SK-N-SH (cell line): ENCODE data around the gene MAP3K7CL. TPM values are rescaled to one million over a fixed set of nuclear protein-coding genes. Genes with fewer than 3 reads are reported as not detected.

Source experiments
- CTCF ChIA-PET: fragments of 300-600, 350-600 bp; formaldehyde crosslinking; extraction: SDS; loops from one replicate; lab custom pipeline; 2021; lab: Yijun Ruan, JAX
- POLR2A ChIA-PET: fragments of 350-600 bp; sonication (Branson Sonifier 250); formaldehyde crosslinking; extraction: SDS; loops from one replicate; lab custom pipeline; 2020; ENCODE audit warnings: antibody characterized with exemption, inconsistent platforms; lab: Yijun Ruan, JAX
- DNase-seq: peaks from one replicate; pipeline ENCODE4 v3.0.0; 2012
- H2AFZ ChIP-seq: fragments of 200-600 bp; sonication (generic); 2 replicates; pipeline ENCODE4 v1.8.1; 2016; ENCODE audit warnings: antibody characterized with exemption, mild to moderate bottlenecking, low read depth
- H3F3A ChIP-seq: fragments of 200-600 bp; sonication (generic); replicated peaks from 2 replicates; pipeline ENCODE3; 2016; ENCODE audit warnings: antibody characterized with exemption, mild to moderate bottlenecking; ENCODE audit not compliant: insufficient read depth
- H3K27ac ChIP-seq, 2 experiments: fragments of 200-500 bp in 1 of 2; fragments of 200-600 bp in 1 of 2; sonication (Bioruptor generic) in 1 of 2; sonication (generic), shearing (Covaris generic) in 1 of 2; 2 replicates each; pipeline versions ENCODE4 v1.5.1 to v1.6.1; 2014 to 2016; ENCODE audit warnings: low read depth in 2 of 2, inconsistent platforms in 1 of 2, low read length in 1 of 2, mild to moderate bottlenecking in 1 of 2, mixed read lengths in 1 of 2
- H3K27me3 ChIP-seq: fragments of 200-600 bp; sonication (generic), shearing (Covaris generic); 2 replicates; pipeline ENCODE4 v1.6.1; 2016; ENCODE audit warnings: mixed run types; ENCODE audit not compliant: insufficient read depth
- H3K36me3 ChIP-seq, 2 experiments: fragments of 200-500 bp in 1 of 2; fragments of 200-600 bp in 1 of 2; sonication (Bioruptor generic) in 1 of 2; sonication (generic) in 1 of 2; replicated peaks in 1 of 2; 2 replicates each; pipeline versions ENCODE3 to v1.5.1; 2014 to 2016; ENCODE audit warnings: low read length in 1 of 2, mild to moderate bottlenecking in 1 of 2; ENCODE audit not compliant: insufficient read depth in 2 of 2, control insufficient read depth in 1 of 2
- H3K4me1 ChIP-seq, 2 experiments: fragments of 200-500 bp in 1 of 2; fragments of 200-600 bp in 1 of 2; sonication (Bioruptor generic) in 1 of 2; sonication (generic), shearing (Covaris generic) in 1 of 2; 2 replicates each; pipeline versions ENCODE4 v1.5.1 to v1.6.1; 2014 to 2016; ENCODE audit warnings: low read depth in 1 of 2, low read length in 1 of 2, mixed run types in 1 of 2; ENCODE audit not compliant: insufficient read depth in 2 of 2, control insufficient read depth in 1 of 2
- H3K4me2 ChIP-seq: fragments of 200-600 bp; sonication (generic), shearing (Covaris generic); 2 replicates; pipeline ENCODE4 v1.6.1; 2017; ENCODE audit warnings: mixed run types
- H3K4me3 ChIP-seq, 2 experiments: fragments of 200-500 bp in 1 of 2; fragments of 200-600 bp in 1 of 2; sonication (Bioruptor generic) in 1 of 2; sonication (generic), shearing (Covaris generic) in 1 of 2; 2 replicates each; pipeline versions ENCODE4 v1.5.1 to v1.8.1; 2014 to 2016; ENCODE audit warnings: low read depth in 2 of 2, inconsistent platforms in 1 of 2, low read length in 1 of 2, mild to moderate bottlenecking in 1 of 2, mixed read lengths in 1 of 2, moderate library complexity in 1 of 2
- H3K79me2 ChIP-seq: fragments of 200-600 bp; sonication (generic); 2 replicates; pipeline ENCODE4 v1.8.1; 2017; ENCODE audit warnings: mild to moderate bottlenecking; ENCODE audit not compliant: insufficient read depth
- H3K9ac ChIP-seq: fragments of 200-600 bp; sonication (generic); 2 replicates; pipeline ENCODE4 v1.6.1; 2017; ENCODE audit warnings: mixed run types
- H3K9me2 ChIP-seq: fragments of 200-600 bp; sonication (generic); 2 replicates; pipeline ENCODE4 v1.6.1; 2017; ENCODE audit warnings: mixed run types
- H3K9me3 ChIP-seq: fragments of 200-600 bp; sonication (generic); 2 replicates; pipeline ENCODE4 v1.6.1; 2017; ENCODE audit warnings: mixed run types, mild to moderate bottlenecking, moderate library complexity
- H4K20me1 ChIP-seq: fragments of 200-600 bp; sonication (generic); 2 replicates; pipeline ENCODE4 v1.6.1; 2017; ENCODE audit warnings: mild to moderate bottlenecking, mixed run types; ENCODE audit not compliant: insufficient read depth
- ELF1 ChIP-seq: IDR thresholded peaks from 2 replicates; pipeline ENCODE4 v1.4.0; 2012
- EP300 ChIP-seq, 2 experiments: IDR thresholded peaks; 2 replicates each; pipeline versions ENCODE4 v1.4.0 to v1.6.1; 2012; ENCODE audit warnings: borderline replicate concordance in 1 of 2, low read depth in 1 of 2, low read length in 1 of 2
- FOXM1 ChIP-seq: IDR thresholded peaks from 2 replicates; pipeline ENCODE4 v1.4.0; 2012; ENCODE audit warnings: low read depth, mild to moderate bottlenecking
- GABPA ChIP-seq: IDR thresholded peaks from 2 replicates; pipeline ENCODE4 v1.4.0; 2012; ENCODE audit warnings: low read depth, mild to moderate bottlenecking
- GATA2 ChIP-seq: sonication (generic); formaldehyde crosslinking; IDR thresholded peaks from 2 replicates; pipeline ENCODE4 v1.5.0; 2020; ENCODE audit warnings: mild to moderate bottlenecking, missing genetic modification reagents
- POLR2AphosphoS5 ChIP-seq: IDR thresholded peaks from 2 replicates; pipeline ENCODE4 v1.6.1; 2012; ENCODE audit warnings: low read depth, low read length
- RCOR1 ChIP-seq: fragments of 150-350 bp; IDR thresholded peaks from 2 replicates; pipeline ENCODE4 v1.6.1; 2017; ENCODE audit warnings: antibody characterized with exemption, low read length
- RFX5 ChIP-seq: IDR thresholded peaks from 2 replicates; pipeline ENCODE4 v1.6.1; 2012; ENCODE audit warnings: mild to moderate bottlenecking, improper control_type of control experiment, low read length
- RXRA ChIP-seq: IDR thresholded peaks from 2 replicates; pipeline ENCODE4 v1.4.0; 2012; ENCODE audit warnings: low read depth, mild to moderate bottlenecking, borderline replicate concordance
- TAF1 ChIP-seq: IDR thresholded peaks from 2 replicates; pipeline ENCODE4 v1.6.1; 2012; ENCODE audit warnings: low read depth, mild to moderate bottlenecking, low read length, moderate library complexity, borderline replicate concordance
- TEAD4 ChIP-seq: IDR thresholded peaks from 2 replicates; pipeline ENCODE4 v1.4.0; 2012; ENCODE audit warnings: mild to moderate bottlenecking, borderline replicate concordance; ENCODE audit not compliant: insufficient read depth
- YY1 ChIP-seq: IDR thresholded peaks from 2 replicates; pipeline ENCODE4 v1.4.0; 2012; ENCODE audit warnings: low read depth, mild to moderate bottlenecking
- WGBS: methylation state at CpG from one replicate; pipeline ENCODE4 v1.1.6; 2017; ENCODE audit warnings: low lambda C conversion rate; 5-methylcytosine and 5-hydroxymethylcytosine counted together
- polyA plus RNA-seq, 3 experiments: library from polyadenylated mRNA; depleted of rRNA; stranded (reverse); fragments of >200 nt; gene quantifications; 2 replicates each; pipeline ENCODE4 v1.2.3, GENCODE V29; 2012
- TF ChIP-seq, protein P1 (sequence below): IDR thresholded peaks from 2 replicates; pipeline ENCODE4; 2012
- TF ChIP-seq, protein P2 (sequence below): fragments of 150-350 bp; IDR thresholded peaks from 2 replicates; pipeline ENCODE4 v1.6.1; 2016; ENCODE audit warnings: mild to moderate bottlenecking, low read depth, low read length
- TF ChIP-seq, protein P3 (sequence below): IDR thresholded peaks from 2 replicates; pipeline ENCODE4 v1.4.0; 2012; ENCODE audit warnings: low read depth, borderline replicate concordance
- TF ChIP-seq, protein P4 (sequence below): IDR thresholded peaks from 2 replicates; pipeline ENCODE4 v1.6.1; 2012; ENCODE audit warnings: mild to moderate bottlenecking, low read depth, low read length, moderate library complexity
- TF ChIP-seq, protein P5 (sequence below): fragments of 200-600 bp; sonication (generic); IDR thresholded peaks from 2 replicates; pipeline ENCODE4 v1.6.1; 2017; ENCODE audit warnings: antibody characterized with exemption, mild to moderate bottlenecking, moderate library complexity

MAP3K7CL gene
- polyA plus RNA-seq, 1 of the 3 experiments (the other 2 are of a cell fraction): 2.3 TPM

DNA sequence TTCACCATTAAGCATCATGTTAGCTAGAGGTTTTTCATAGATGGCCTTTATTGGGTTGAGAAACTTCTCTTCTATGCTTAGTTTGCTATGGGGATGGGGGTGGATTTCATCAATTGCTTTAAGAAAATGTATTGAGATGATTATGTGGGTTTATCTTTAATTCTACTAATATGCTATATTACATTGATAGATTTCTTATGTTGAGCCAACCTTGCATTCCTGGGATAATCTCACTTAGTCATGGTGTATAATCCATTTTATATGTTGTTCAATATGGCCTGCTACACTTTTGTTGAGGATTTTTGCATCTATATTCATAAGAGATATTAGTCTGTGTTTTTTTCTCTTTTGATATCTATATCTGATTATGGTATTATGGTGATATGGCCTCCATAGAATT is 70.7 kb downstream of the MAP3K7CL start (continued):
- TF ChIP-seq, protein P1, sequence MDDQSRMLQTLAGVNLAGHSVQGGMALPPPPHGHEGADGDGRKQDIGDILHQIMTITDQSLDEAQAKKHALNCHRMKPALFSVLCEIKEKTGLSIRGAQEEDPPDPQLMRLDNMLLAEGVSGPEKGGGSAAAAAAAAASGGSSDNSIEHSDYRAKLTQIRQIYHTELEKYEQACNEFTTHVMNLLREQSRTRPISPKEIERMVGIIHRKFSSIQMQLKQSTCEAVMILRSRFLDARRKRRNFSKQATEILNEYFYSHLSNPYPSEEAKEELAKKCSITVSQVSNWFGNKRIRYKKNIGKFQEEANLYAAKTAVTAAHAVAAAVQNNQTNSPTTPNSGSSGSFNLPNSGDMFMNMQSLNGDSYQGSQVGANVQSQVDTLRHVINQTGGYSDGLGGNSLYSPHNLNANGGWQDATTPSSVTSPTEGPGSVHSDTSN: no peak
- no peak for TF ChIP-seq RFX5

DNA sequence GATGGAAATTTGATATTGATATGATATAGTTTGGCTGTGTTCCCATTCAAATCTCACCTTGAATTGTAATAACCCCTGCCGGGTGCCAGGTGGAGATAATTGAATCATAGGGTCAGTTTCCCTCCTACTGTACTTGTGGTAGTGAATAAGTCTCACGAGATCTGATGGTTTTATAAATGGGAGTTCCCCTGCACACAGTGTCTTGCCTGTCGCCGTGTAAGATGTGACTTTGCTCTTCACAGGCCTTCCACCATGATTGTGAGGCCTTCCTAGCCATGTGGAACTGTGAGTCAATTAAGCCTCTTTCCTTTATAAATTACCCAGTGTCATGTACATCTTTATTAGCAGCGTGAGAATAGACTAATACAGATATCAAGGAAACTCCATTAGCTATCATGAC is 74.6 kb downstream of the MAP3K7CL start:
- ChIA-PET CTCF (no interaction called here), POLR2A (no interaction called here)
- Histone ChIP-seq H3K4me1 (peaks cover 0 to 29% of the 10 kb centered on the region in 2 experiments; a peak in 3 of 4 replicates), H2AFZ (no peak overlapping the region), H3K9me2 (no peaks in the 10 kb centered on the region), H3K9me3 (peaks cover 14% of the 10 kb centered on the region), H3K27me3 (no peaks in the 10 kb centered on the region), H3K79me2 (peaks cover 54% of the 10 kb centered on the region), H3K4me2 (no peak overlapping the region), H3K4me3 (no peak overlapping the region), H3K36me3 (peaks cover 0 to 14% of the 10 kb centered on the region in 2 experiments), H4K20me1 (no peaks in the 10 kb centered on the region), H3K27ac (no peak overlapping the region), H3K9ac (no peak overlapping the region), H3F3A (peaks cover 29% of the 10 kb centered on the region)
- no peak for DNase-seq
- TF ChIP-seq, protein P2, sequence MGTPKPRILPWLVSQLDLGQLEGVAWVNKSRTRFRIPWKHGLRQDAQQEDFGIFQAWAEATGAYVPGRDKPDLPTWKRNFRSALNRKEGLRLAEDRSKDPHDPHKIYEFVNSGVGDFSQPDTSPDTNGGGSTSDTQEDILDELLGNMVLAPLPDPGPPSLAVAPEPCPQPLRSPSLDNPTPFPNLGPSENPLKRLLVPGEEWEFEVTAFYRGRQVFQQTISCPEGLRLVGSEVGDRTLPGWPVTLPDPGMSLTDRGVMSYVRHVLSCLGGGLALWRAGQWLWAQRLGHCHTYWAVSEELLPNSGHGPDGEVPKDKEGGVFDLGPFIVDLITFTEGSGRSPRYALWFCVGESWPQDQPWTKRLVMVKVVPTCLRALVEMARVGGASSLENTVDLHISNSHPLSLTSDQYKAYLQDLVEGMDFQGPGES: no peak
- TF ChIP-seq GABPA (no peak), ELF1 (no peak), POLR2AphosphoS5 (no peak), EP300 (IDR thresholded peaks at IDR 0.05; ENCODE audit: borderline replicate concordance in 1 of 2, low read depth in 1 of 2, low read length in 1 of 2) (no peak), TAF1 (no peak), TEAD4 (no peak), FOXM1 (no peak), YY1 (no peak), RXRA (no peak), RCOR1 (no peak), RFX5 (no peak), GATA2 (CRISPR knock-in tag) (no peak)
- TF ChIP-seq, protein P3, sequence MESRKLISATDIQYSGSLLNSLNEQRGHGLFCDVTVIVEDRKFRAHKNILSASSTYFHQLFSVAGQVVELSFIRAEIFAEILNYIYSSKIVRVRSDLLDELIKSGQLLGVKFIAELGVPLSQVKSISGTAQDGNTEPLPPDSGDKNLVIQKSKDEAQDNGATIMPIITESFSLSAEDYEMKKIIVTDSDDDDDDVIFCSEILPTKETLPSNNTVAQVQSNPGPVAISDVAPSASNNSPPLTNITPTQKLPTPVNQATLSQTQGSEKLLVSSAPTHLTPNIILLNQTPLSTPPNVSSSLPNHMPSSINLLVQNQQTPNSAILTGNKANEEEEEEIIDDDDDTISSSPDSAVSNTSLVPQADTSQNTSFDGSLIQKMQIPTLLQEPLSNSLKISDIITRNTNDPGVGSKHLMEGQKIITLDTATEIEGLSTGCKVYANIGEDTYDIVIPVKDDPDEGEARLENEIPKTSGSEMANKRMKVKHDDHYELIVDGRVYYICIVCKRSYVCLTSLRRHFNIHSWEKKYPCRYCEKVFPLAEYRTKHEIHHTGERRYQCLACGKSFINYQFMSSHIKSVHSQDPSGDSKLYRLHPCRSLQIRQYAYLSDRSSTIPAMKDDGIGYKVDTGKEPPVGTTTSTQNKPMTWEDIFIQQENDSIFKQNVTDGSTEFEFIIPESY: no peak
- TF ChIP-seq, protein P4, sequence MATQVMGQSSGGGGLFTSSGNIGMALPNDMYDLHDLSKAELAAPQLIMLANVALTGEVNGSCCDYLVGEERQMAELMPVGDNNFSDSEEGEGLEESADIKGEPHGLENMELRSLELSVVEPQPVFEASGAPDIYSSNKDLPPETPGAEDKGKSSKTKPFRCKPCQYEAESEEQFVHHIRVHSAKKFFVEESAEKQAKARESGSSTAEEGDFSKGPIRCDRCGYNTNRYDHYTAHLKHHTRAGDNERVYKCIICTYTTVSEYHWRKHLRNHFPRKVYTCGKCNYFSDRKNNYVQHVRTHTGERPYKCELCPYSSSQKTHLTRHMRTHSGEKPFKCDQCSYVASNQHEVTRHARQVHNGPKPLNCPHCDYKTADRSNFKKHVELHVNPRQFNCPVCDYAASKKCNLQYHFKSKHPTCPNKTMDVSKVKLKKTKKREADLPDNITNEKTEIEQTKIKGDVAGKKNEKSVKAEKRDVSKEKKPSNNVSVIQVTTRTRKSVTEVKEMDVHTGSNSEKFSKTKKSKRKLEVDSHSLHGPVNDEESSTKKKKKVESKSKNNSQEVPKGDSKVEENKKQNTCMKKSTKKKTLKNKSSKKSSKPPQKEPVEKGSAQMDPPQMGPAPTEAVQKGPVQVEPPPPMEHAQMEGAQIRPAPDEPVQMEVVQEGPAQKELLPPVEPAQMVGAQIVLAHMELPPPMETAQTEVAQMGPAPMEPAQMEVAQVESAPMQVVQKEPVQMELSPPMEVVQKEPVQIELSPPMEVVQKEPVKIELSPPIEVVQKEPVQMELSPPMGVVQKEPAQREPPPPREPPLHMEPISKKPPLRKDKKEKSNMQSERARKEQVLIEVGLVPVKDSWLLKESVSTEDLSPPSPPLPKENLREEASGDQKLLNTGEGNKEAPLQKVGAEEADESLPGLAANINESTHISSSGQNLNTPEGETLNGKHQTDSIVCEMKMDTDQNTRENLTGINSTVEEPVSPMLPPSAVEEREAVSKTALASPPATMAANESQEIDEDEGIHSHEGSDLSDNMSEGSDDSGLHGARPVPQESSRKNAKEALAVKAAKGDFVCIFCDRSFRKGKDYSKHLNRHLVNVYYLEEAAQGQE: no peak
- TF ChIP-seq, protein P5, sequence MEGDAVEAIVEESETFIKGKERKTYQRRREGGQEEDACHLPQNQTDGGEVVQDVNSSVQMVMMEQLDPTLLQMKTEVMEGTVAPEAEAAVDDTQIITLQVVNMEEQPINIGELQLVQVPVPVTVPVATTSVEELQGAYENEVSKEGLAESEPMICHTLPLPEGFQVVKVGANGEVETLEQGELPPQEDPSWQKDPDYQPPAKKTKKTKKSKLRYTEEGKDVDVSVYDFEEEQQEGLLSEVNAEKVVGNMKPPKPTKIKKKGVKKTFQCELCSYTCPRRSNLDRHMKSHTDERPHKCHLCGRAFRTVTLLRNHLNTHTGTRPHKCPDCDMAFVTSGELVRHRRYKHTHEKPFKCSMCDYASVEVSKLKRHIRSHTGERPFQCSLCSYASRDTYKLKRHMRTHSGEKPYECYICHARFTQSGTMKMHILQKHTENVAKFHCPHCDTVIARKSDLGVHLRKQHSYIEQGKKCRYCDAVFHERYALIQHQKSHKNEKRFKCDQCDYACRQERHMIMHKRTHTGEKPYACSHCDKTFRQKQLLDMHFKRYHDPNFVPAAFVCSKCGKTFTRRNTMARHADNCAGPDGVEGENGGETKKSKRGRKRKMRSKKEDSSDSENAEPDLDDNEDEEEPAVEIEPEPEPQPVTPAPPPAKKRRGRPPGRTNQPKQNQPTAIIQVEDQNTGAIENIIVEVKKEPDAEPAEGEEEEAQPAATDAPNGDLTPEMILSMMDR: no peak
- 80% methylated on average over 5 of the region's 5 CpGs for WGBS
